NT2/D1 (cell line): ENCODE results near the gene GLS.

ENCODE experiments used
- SUZ12 ChIP-seq: IDR thresholded peaks from 2 replicates; pipeline ENCODE4 v1.6.1; 2011; ENCODE audit not compliant: insufficient read length, insufficient read depth; ENCODE audit errors: extremely low read depth
- YY1 ChIP-seq: IDR thresholded peaks from 2 replicates; pipeline ENCODE4 v1.6.1; 2011; ENCODE audit not compliant: insufficient read length, insufficient read depth
- ZNF274 ChIP-seq: IDR thresholded peaks from 2 replicates; pipeline ENCODE4 v1.6.1; 2011; ENCODE audit warnings: mild to moderate bottlenecking, low read depth, low read length

- TF ChIP-seq YY1 (no peak), SUZ12 (no peak), ZNF274 (no peak)
Measured at GRCh38 chr2:190999058-190999457, 118.4 kb downstream of the GLS start.
